Spinal cord (tissue), 10 donors: Measurements from ENCODE around the gene DPM1. TPM values are rescaled to one million over a fixed set of nuclear protein-coding genes. Genes with fewer than 3 reads are reported as not detected.
"Not testable (repeated sequence)": the region's sequence is repeated elsewhere in the genome, so short reads cannot be mapped to it uniquely, and the experiment has no call there.

Experiments
- DNase-seq, 6 donors: peaks; one replicate each; pipeline versions ENCODE4 v3.0.0 to v3.0.0-alpha.2; 2013 to 2015; ENCODE audit warnings: low spot score in 6 of 6, low read depth in 4 of 6
- H3K27ac ChIP-seq: one replicate; pipeline ENCODE4 v1.5.1; 2013; ENCODE audit warnings: low read depth, low read length, control low read depth
- H3K27me3 ChIP-seq: one replicate; pipeline ENCODE4 v1.6.1; 2013; ENCODE audit warnings: low read length; ENCODE audit not compliant: control insufficient read depth, insufficient read depth
- H3K36me3 ChIP-seq: one replicate; pipeline ENCODE4 v1.6.1; 2013; ENCODE audit warnings: low read length; ENCODE audit not compliant: control insufficient read depth, insufficient read depth
- H3K4me1 ChIP-seq: one replicate; pipeline ENCODE4 v1.6.1; 2013; ENCODE audit warnings: low read length; ENCODE audit not compliant: control insufficient read depth, insufficient read depth
- H3K4me3 ChIP-seq: one replicate; pipeline ENCODE4 v1.5.1; 2013; ENCODE audit warnings: low read depth, low read length, control low read depth
- H3K9me3 ChIP-seq: one replicate; pipeline ENCODE4 v1.6.1; 2013; ENCODE audit warnings: low read length; ENCODE audit not compliant: control insufficient read depth, insufficient read depth
- WGBS: methylation state at CpG from one replicate; pipeline ENCODE4 v1.1.5; 2013; ENCODE audit warnings: missing lambda C conversion rate; ENCODE audit not compliant: insufficient coverage; 5-methylcytosine and 5-hydroxymethylcytosine counted together
- polyA plus RNA-seq, 2 donors: library from polyadenylated mRNA; unstranded; fragments of 120-200 nt; gene quantifications; one replicate each; pipeline ENCODE4 v1.2.1, GENCODE V29; 2013; ENCODE audit not compliant: insufficient read length in 2 of 2
- total RNA-seq, 2 donors: library from RNA; depleted of rRNA in 1 of 2; stranded (reverse); fragments of 120-200 nt in 1 of 2; fragments of >200 nt in 1 of 2; gene quantifications; one replicate each; pipeline versions ENCODE4 v1.2.3 to v1.2.4, GENCODE V29; 2013 to 2014
- donor health status: healthy.

Gene DPM1
- total and polyA plus RNA-seq, 4 donors, result 35.5 to 50.7 (median 43.2) TPM

DNA sequence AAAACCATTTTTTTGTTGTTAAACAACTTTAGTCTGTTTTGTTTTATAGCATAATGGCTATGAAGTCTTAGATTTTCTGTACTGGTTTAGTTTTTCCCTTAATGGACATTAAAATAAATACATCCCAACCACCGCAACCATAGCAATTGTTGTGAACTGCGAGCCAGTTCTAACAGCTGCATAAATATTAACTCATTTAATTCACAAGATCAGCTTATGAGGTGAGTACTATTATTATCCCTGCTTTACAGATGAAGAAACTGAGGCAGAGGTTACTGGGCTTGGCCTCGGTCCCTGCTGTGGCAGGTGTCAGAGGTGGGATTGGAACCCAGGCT is 23.3 kb upstream of the DPM1 start:
- H3K4me1 ChIP-seq, result peaks cover 10% of the 10 kb centered on the region
- H3K36me3 ChIP-seq, result no peaks in the 10 kb centered on the region
- no peaks in the 10 kb centered on the region for H3K27me3 ChIP-seq
- WGBS, result 94% methylated on average over 1 of the region's 3 CpGs
- no peak overlapping the region for H3K4me3 ChIP-seq
- no peak for DNase-seq
- H3K9me3 ChIP-seq, result no peaks in the 10 kb centered on the region
- H3K27ac ChIP-seq, result no peak overlapping the region

DNA sequence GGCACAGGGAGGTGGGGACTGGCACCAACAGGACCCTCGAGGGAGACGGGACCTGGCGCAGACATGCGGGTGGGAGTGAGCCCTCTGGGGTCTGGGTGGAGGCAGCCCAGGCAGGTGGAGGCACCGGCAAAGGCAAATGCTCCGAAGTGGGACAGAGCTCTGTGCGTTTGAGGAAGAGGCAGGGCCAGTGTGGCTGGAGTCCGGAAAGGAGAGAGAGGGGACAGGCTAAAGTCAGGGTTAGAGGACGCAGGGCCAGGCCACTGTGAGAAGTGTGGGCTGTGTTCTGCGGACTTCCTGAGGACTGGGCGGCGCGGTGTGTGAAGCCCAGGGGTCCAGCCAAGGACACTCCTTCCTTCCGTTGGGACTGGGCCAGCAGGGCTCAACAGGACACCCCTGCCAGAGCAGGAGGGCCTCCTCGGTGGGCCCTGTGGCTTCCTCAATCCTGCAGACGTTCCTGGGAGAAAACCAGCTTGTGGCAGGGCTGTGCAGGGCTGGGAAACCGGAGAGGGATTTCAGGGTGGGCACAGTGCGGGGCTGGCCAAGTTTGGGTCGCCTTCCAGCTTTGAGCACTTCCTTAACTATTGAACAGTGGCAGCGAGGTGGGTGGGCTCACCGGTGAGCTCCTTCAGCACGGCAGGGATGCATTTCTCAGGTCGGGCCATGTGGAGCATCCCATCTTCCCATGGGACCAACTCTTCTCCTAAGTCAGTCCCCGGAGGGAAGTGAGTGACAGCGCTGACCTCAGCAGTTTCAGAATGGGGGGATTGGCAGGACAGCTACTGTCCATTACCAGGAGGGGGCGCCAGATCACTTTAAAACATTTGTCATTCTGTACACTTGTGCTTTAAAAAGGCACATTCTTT is 22.8 kb upstream of the DPM1 start:
- WGBS, result 66% methylated on average over 23 of the region's 26 CpGs
- H3K27ac ChIP-seq, result no peak overlapping the region
- H3K36me3 ChIP-seq, result no peaks in the 10 kb centered on the region
- DNase-seq, result peak in 4 of 6 donors; percentile 51 to 88 (median 68)
- H3K27me3 ChIP-seq, result no peaks in the 10 kb centered on the region
- H3K9me3 ChIP-seq, result no peaks in the 10 kb centered on the region
- H3K4me3 ChIP-seq, result no peak overlapping the region
- peaks cover 10% of the 10 kb centered on the region for H3K4me1 ChIP-seq

DNA sequence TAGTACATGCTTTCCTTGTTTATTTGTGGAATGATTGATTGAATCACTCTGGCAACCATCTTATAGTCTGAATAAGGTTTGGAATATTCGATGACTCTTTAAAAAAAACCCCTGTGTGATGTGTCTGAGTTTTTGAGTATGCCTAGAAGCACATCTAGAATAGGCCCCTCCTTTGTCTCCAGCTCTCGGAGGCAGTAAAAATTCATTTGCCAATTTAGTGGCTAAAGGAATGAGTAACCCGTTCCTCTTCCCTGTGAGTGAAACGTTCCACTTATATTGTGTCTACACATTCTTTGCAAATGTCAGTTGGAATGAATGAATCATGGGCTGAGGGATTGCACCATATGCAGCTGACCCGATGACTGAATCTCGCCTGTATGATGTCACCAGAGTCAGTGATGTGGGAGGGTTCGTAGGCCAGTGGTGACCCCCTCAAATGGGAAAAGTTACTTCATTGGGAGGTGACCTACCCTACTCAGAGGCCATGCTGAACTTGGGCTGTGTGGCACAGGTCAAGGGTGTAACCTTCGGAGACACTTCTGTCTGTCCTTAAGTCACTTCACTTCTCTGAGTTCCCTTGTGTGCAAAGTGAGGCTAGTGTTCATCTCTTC is 21.8 kb upstream of the DPM1 start:
- no peak for DNase-seq
- Histone ChIP-seq H3K27ac (no peak overlapping the region), H3K4me1 (peaks cover 10% of the 10 kb centered on the region), H3K4me3 (no peak overlapping the region), H3K9me3 (no peaks in the 10 kb centered on the region), H3K27me3 (no peaks in the 10 kb centered on the region), H3K36me3 (no peaks in the 10 kb centered on the region)
- WGBS, result 91% methylated on average over 3 of the region's 8 CpGs

DNA sequence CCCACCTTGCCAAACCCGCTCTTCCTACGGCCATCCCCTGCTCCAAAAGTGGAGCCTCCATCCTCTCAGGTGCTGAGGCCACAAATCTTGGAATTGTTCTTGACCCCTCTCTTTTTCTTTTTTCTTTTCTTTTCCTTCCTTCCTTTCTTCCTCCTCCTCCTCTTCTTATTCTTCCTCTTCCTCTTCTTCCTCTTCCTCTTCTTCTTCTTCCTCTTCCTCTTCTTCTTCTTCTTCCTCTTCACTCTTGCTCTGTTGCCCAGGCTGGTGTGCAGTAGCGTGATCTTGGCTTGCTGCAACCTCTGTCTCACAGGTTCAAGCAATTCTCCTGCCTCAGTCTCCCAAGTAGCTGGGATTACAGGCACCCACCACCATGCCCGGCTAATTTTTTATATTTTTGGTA is 20.2 kb upstream of the DPM1 start:
- H3K27ac ChIP-seq, H3K4me1 ChIP-seq, H3K36me3 ChIP-seq, H3K9me3 ChIP-seq, H3K4me3 ChIP-seq, H3K27me3 ChIP-seq, DNase-seq: not testable (repeated sequence)
- WGBS, result 92% methylated on average over 3 of the region's 4 CpGs

DNA sequence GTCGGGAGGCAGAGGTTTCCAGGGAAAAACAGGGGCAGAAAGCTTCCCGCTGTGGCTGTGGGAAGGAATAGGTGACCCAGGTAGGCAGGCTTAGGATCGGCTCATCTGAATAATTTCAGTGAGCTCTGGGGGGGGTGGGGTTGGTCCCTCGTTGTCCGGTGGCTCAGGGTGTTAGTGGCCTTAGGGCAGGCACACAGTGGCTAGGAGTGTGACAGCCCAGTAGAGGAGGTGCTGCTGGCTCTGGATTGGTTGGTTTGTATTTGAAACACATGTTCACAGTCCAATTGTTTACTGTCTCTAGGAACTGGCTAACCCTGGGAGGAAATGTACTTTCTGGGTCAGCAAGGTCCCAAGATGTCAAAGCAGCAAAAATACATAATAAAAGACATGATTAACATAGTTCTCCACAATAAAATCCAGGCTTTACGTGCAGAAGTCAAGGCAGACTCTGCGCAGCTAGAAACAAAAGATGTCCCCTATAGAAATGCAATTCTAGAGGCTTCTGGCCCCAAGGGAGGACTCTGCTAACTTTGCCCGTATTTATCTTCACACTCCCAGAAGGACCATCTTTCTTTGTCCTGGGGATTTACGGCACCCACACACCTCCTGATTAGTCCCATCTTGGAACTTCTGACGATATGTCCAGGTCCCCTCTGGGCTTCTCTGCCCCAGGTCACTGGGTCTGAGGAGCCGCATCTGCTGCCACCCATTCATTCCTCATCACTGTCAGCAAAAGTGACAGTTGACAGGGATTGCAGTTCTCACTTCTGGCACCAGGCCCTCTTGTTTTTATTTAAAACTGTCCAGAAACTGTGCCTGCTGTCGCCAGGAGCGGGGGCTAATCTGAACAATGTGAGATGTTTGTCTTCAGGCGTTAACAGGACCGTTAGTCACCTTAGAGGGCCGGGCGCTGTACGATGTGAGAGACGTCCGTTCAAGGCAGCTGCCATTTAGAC is 19.0 kb upstream of the DPM1 start:
- Histone ChIP-seq H3K4me1 (peaks cover 10% of the 10 kb centered on the region), H3K27ac (no peak overlapping the region), H3K27me3 (no peaks in the 10 kb centered on the region), H3K36me3 (no peaks in the 10 kb centered on the region), H3K4me3 (no peak overlapping the region), H3K9me3 (no peaks in the 10 kb centered on the region)
- peak in 1 of 6 donors; percentile 57 for DNase-seq
- 42% methylated on average over 20 of the region's 20 CpGs for whole genome bisulfite sequencing

DNA sequence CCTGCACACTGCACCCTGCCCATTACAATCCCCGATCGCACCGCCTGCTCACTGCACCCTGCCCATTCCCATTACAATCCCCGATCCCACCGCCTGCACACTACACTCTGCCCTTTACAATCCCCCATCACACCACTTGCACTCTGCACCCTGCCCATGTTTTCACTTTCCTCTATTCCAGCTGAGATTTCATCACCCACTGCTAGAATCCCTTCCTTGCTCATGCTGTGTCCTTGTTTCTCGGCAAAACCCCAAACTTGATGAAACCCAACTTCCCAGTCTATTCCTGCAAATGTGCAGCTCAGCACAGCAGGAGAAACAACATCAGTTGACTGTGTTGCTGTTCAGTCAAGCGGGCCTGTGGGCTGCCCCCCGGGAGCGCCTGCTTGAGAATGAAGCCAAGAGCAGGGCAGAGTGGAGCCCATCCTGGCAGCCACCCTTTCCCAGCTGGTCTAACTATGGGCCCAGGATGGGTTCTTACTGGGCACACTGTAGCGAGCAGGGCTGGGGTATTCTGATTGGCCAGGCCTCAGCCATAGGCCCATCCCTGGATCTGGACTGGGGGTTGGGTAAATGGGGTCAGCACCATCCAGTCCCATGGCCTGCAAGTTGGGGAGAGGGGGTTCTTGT is 17.5 kb upstream of the DPM1 start:
- H3K36me3 ChIP-seq, result no peaks in the 10 kb centered on the region
- H3K4me3 ChIP-seq, result no peak overlapping the region
- peaks cover 2% of the 10 kb centered on the region for H3K4me1 ChIP-seq
- no peak overlapping the region for H3K27ac ChIP-seq
- DNase-seq, result peak in 1 of 6 donors; percentile 18
- H3K27me3 ChIP-seq, result no peaks in the 10 kb centered on the region
- 86% methylated on average over 10 of the region's 10 CpGs for WGBS
- H3K9me3 ChIP-seq, result no peaks in the 10 kb centered on the region

DNA sequence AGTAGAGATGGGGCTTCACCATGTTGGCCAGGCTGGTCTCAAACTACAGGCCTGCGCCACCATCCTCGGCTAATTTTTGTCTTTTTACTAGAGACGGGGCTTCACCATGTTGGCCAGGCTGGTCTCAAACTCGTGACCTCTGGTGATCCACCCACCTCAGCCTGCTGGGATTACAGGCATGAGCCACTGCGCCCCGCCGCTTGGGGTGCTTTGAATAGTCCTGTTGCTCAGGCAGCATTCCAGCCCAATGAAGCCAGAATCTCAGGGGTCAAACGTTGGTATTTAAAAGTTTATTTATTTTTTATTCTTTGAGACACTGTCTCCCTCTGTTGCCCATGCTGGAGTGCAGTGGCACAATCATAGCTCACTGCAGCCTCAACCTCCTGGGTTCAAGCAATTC is 11.6 kb upstream of the DPM1 start:
- 88% methylated on average over 4 of the region's 8 CpGs for WGBS
- DNase-seq, result no peak
- Histone ChIP-seq H3K4me1 (no peaks in the 10 kb centered on the region), H3K4me3 (no peak overlapping the region), H3K36me3 (no peaks in the 10 kb centered on the region), H3K27me3 (peaks cover 2% of the 10 kb centered on the region), H3K9me3 (no peaks in the 10 kb centered on the region), H3K27ac (no peak overlapping the region)

DNA sequence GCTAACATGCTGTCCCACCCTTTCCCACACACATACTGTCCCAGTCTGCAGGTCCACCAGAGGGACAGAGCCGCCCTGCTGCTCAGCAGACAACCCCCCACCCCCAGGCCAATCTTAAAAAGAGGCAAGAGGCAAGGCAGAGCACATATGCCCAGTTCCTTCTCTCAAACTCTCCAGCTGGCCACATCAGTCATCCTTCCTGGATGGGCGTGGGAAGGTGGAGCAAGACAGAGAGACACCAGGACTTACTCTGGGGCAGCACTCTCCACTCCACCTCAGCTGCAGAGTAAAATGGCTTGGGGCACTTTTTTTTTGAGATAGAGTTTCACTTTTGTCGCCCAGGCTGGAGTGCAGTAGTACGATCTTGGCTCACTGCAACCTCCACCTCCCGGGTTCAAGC is 11.1 kb upstream of the DPM1 start:
- no peak overlapping the region for H3K27ac ChIP-seq
- H3K36me3 ChIP-seq, result no peaks in the 10 kb centered on the region
- no peak overlapping the region for H3K4me3 ChIP-seq
- H3K9me3 ChIP-seq, result no peaks in the 10 kb centered on the region
- 89% methylated on average over 1 of the region's 5 CpGs for WGBS
- no peaks in the 10 kb centered on the region for H3K4me1 ChIP-seq
- DNase-seq, result no peak
- H3K27me3 ChIP-seq, result peaks cover 2% of the 10 kb centered on the region

DNA sequence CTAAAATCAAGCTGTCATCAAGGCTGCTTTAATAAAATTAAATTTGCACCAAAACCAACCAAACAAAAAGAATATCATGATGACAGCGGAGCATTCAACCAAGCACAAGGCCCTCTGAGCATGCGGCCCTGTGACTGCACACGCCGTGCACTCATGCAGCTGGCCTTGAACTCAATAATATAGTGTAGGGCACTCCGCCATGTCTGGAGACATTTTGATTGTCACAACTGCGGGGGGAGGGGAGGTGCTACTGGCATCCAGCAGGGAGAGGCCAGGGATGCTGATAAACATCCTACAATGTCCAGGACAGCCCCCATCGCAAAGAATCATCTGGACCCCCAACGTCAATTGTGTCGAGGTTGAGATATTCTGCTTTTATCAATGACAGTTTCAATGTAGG is 10.0 kb upstream of the DPM1 start:
- WGBS, result 41% methylated on average over 5 of the region's 9 CpGs
- DNase-seq, result peak in 2 of 6 donors; percentile 21 to 54
- no peak overlapping the region for H3K27ac ChIP-seq

More for the DNA sequence above, 10.0 kb upstream of the DPM1 start:
- Histone ChIP-seq H3K27me3 (peaks cover 2% of the 10 kb centered on the region), H3K4me1 (no peaks in the 10 kb centered on the region), H3K4me3 (no peak overlapping the region), H3K36me3 (no peaks in the 10 kb centered on the region), H3K9me3 (no peaks in the 10 kb centered on the region)
